Activated CD4-positive, alpha-beta T cell treated with anti-CD3 and anti-CD28 coated beads for 36 hours (primary cell): Measurements from ENCODE around the gene NCAPH2. TPM values are rescaled to one million over a fixed set of nuclear protein-coding genes. Genes with fewer than 3 reads are reported as not detected.

ENCODE experiments used
- ATAC-seq: fragments of 200-7000 bp; cut with Tn5 transposase; one replicate; pipeline ENCODE4 v1.10.0; 2021; ENCODE audit warnings: mild to moderate bottlenecking, moderate library complexity
- CTCF ChIA-PET: fragments of 350-600 bp; sonication (Branson Sonifier 250); formaldehyde crosslinking; loops from one replicate; lab custom pipeline; 2021; ENCODE audit warnings: antibody characterized with exemption; lab: Charles Lee
- POLR2A ChIA-PET: fragments of 350-600 bp; sonication (Branson Sonifier 250); formaldehyde crosslinking; loops from one replicate; lab custom pipeline; 2021; ENCODE audit warnings: antibody characterized with exemption, inconsistent platforms; lab: Charles Lee
- DNase-seq: peaks from one replicate; pipeline ENCODE4 v3.0.0-alpha.2; 2020
- H3K27ac Mint-ChIP-seq: one replicate; pipeline ENCODE4 v1.8.0; 2021; ENCODE audit warnings: mixed read lengths
- H3K27me3 Mint-ChIP-seq: one replicate; pipeline ENCODE4 v1.8.0; 2021; ENCODE audit warnings: mixed read lengths
- H3K36me3 Mint-ChIP-seq: one replicate; pipeline ENCODE4 v1.8.0; 2021; ENCODE audit warnings: low read depth, mixed read lengths
- H3K4me1 Mint-ChIP-seq: one replicate; pipeline ENCODE4 v1.8.0; 2021; ENCODE audit warnings: mixed read lengths
- H3K4me3 Mint-ChIP-seq: one replicate; pipeline ENCODE4 v1.8.0; 2021; ENCODE audit warnings: mild to moderate bottlenecking, moderate library complexity, mixed read lengths
- H3K9me3 Mint-ChIP-seq: one replicate; pipeline ENCODE4 v1.8.0; 2021; ENCODE audit warnings: low read depth, mixed read lengths
- intact Hi-C, 2 experiments: fragments of 100-400 bp; cut with DNase I in 1 of 2; cut with micrococcal nuclease in 1 of 2; formaldehyde crosslinking; loops; one replicate each; pipeline versions ENCODE4 v1.14.2 to v1.15.1; 2022 to 2024; cut with DNase I, micrococcal nuclease
- total RNA-seq, 2 experiments: library from RNA; stranded (reverse); gene quantifications; one replicate each; pipeline ENCODE4 v1.2.3, GENCODE V29; 2021

The NCAPH2 gene
- total RNA-seq: 100 to 1,000 TPM; 115 to 123 TPM

GRCh38 chr22:50507991-50508884 lies at the start of gene NCAPH2:
TSS of gene NCAPH2 (plus strand) at chr22:50508224. CDS start at chr22:50508338, 114 bp downstream.
- ATAC-seq (peak; percentile 79), DNase-seq (peak; percentile 99)
- ChIA-PET POLR2A (interaction anchor here (0.6 to 3.6 kb wide), 10 partner anchors 10 to 118 kb away, joined by 3 to 65 read pairs (median 8); partner anchors contain the start of genes CHKB and SCO2), CTCF (interaction anchor here (0.6 to 5.7 kb wide), 17 partner anchors 10 to 262 kb away, joined by 3 to 76 read pairs (median 4); partner anchors contain the start of genes CHKB, KLHDC7B, SCO2 and SYCE3)
- H3K27ac Mint-ChIP-seq: peak within 1 kb of the TSS; percentile 95
- peak within 1 kb of the TSS; percentile 91 for H3K4me3 Mint-ChIP-seq
- peaks cover 23% of the 10 kb centered on the region for H3K4me1 Mint-ChIP-seq
- H3K36me3 Mint-ChIP-seq: peaks cover 26% of the 10 kb centered on the region
- intact Hi-C loops: loop anchor here (1.0 to 10.0 kb wide), 19 partner anchors 17 to 655 kb away; partner anchors contain the start of genes CHKB (in 2 of the 2), SCO2 (in 2 of the 2), TUBGCP6 (in 2 of the 2) and ADM2 (in 1 of the 2)
- H3K9me3 Mint-ChIP-seq: no peaks in the 10 kb centered on the region
- H3K27me3 Mint-ChIP-seq: no peaks in the 10 kb centered on the region

GRCh38 chr22:50459016-50459415 lies 49.0 kb upstream of the NCAPH2 start:
- Mint-ChIP-seq H3K36me3 (peaks cover 37% of the 10 kb centered on the region), H3K4me1 (peaks cover 2% of the 10 kb centered on the region), H3K27ac (no peak overlapping the region), H3K27me3 (no peaks in the 10 kb centered on the region), H3K9me3 (no peaks in the 10 kb centered on the region), H3K4me3 (no peak overlapping the region)
- intact Hi-C loops: loop anchor here in 1 of 2 experiments (10.0 kb wide), 1 partner anchor 46 kb away; the partner anchor contains the start of genes LMF2 and NCAPH2
- POLR2A ChIA-PET: no interaction called here
- ATAC-seq (no peak), DNase-seq (no peak)
- CTCF ChIA-PET: no interaction called here

GRCh38 chr22:50459496-50460140 lies 48.4 kb upstream of the NCAPH2 start:
- no peaks in the 10 kb centered on the region for H3K9me3 Mint-ChIP-seq
- intact Hi-C loops: loop anchor here in 1 of 2 experiments (10.0 kb wide), 1 partner anchor 45 kb away; the partner anchor contains the start of genes LMF2 and NCAPH2
- H3K27ac Mint-ChIP-seq: no peak overlapping the region
- POLR2A ChIA-PET: no interaction called here
- H3K4me1 Mint-ChIP-seq: no peaks in the 10 kb centered on the region
- DNase-seq: no peak
- H3K4me3 Mint-ChIP-seq: no peak overlapping the region
- no peaks in the 10 kb centered on the region for H3K27me3 Mint-ChIP-seq
- peaks cover 38% of the 10 kb centered on the region for H3K36me3 Mint-ChIP-seq
- ATAC-seq: no peak
- CTCF ChIA-PET: no interaction called here

- peaks cover 35% of the 10 kb centered on the region for H3K36me3 Mint-ChIP-seq
- H3K9me3 Mint-ChIP-seq: no peaks in the 10 kb centered on the region
- ATAC-seq (no peak), DNase-seq (no peak)
- CTCF ChIA-PET: no interaction called here
- no peak overlapping the region for H3K4me3 Mint-ChIP-seq
- intact Hi-C loops: no loop called here
- no peaks in the 10 kb centered on the region for H3K27me3 Mint-ChIP-seq
- POLR2A ChIA-PET: no interaction called here
- H3K27ac Mint-ChIP-seq: no peak overlapping the region
- H3K4me1 Mint-ChIP-seq: no peaks in the 10 kb centered on the region
Measured at GRCh38 chr22:50460938-50461337, 47.1 kb upstream of the NCAPH2 start.

GRCh38 chr22:50461536-50461935 lies 46.5 kb upstream of the NCAPH2 start:
- ChIA-PET POLR2A (no interaction called here), CTCF (no interaction called here)
- Mint-ChIP-seq H3K27ac (no peak overlapping the region), H3K4me3 (no peak overlapping the region), H3K36me3 (peaks cover 41% of the 10 kb centered on the region), H3K9me3 (no peaks in the 10 kb centered on the region), H3K4me1 (no peaks in the 10 kb centered on the region), H3K27me3 (no peaks in the 10 kb centered on the region)
- ATAC-seq (no peak), DNase-seq (no peak)
- intact Hi-C loops: no loop called here

GRCh38 chr22:50461979-50462540 lies 46.0 kb upstream of the NCAPH2 start:
- ATAC-seq: no peak
- POLR2A ChIA-PET: no interaction called here
- Mint-ChIP-seq H3K27ac (no peak overlapping the region), H3K36me3 (peaks cover 45% of the 10 kb centered on the region), H3K4me1 (no peaks in the 10 kb centered on the region), H3K4me3 (no peak overlapping the region), H3K27me3 (no peaks in the 10 kb centered on the region), H3K9me3 (no peaks in the 10 kb centered on the region)
- intact Hi-C loops: no loop called here
- DNase-seq: no peak
- CTCF ChIA-PET: no interaction called here

- no peak for DNase-seq
- CTCF ChIA-PET: interaction anchor here (1.1 kb wide), 1 partner anchor 35 kb away, joined by 5 read pairs; no protein-coding TSS in a partner anchor
- Mint-ChIP-seq H3K36me3 (peaks cover 40% of the 10 kb centered on the region), H3K9me3 (no peaks in the 10 kb centered on the region), H3K4me1 (no peaks in the 10 kb centered on the region), H3K27me3 (no peaks in the 10 kb centered on the region), H3K27ac (no peak overlapping the region), H3K4me3 (no peak overlapping the region)
- ATAC-seq: no peak
- POLR2A ChIA-PET: no interaction called here
- intact Hi-C loops: no loop called here
Measured at GRCh38 chr22:50463188-50463900, 44.7 kb upstream of the NCAPH2 start.

- Mint-ChIP-seq H3K9me3 (no peaks in the 10 kb centered on the region), H3K27ac (no peak overlapping the region), H3K36me3 (peaks cover 39% of the 10 kb centered on the region), H3K4me3 (no peak overlapping the region), H3K4me1 (peaks cover 10% of the 10 kb centered on the region), H3K27me3 (no peaks in the 10 kb centered on the region)
- CTCF ChIA-PET: no interaction called here
- ATAC-seq: no peak
- no peak for DNase-seq
- intact Hi-C loops: no loop called here
- POLR2A ChIA-PET: no interaction called here
Measured at GRCh38 chr22:50464451-50464850, 43.6 kb upstream of the NCAPH2 start.

- intact Hi-C loops: no loop called here
- ATAC-seq (no peak), DNase-seq (no peak)
- Mint-ChIP-seq H3K27me3 (no peaks in the 10 kb centered on the region), H3K9me3 (no peaks in the 10 kb centered on the region), H3K27ac (no peak overlapping the region), H3K36me3 (peaks cover 36% of the 10 kb centered on the region), H3K4me1 (peaks cover 16% of the 10 kb centered on the region), H3K4me3 (no peak overlapping the region)
- POLR2A ChIA-PET: no interaction called here
- CTCF ChIA-PET: no interaction called here
Measured at GRCh38 chr22:50465066-50465930, 42.7 kb upstream of the NCAPH2 start.

GRCh38 chr22:50467341-50467740 lies 40.7 kb upstream of the NCAPH2 start:
- no peak overlapping the region for H3K27ac Mint-ChIP-seq
- POLR2A ChIA-PET: no interaction called here
- CTCF ChIA-PET: interaction anchor here (0.6 kb wide), 2 partner anchors 13 to 58 kb away, joined by 3 to 4 read pairs; partner anchors contain the start of gene SCO2

More at GRCh38 chr22:50467341-50467740, 40.7 kb upstream of the NCAPH2 start:
- H3K27me3 Mint-ChIP-seq: no peaks in the 10 kb centered on the region
- no peak overlapping the region for H3K4me3 Mint-ChIP-seq
- no peak for ATAC-seq
- H3K36me3 Mint-ChIP-seq: peaks cover 26% of the 10 kb centered on the region
- H3K4me1 Mint-ChIP-seq: peaks cover 36% of the 10 kb centered on the region
- DNase-seq: no peak
- intact Hi-C loops: no loop called here
- H3K9me3 Mint-ChIP-seq: no peaks in the 10 kb centered on the region
